Measurements from ENCODE around the gene ZNF232. TPM values are rescaled to one million over a fixed set of nuclear protein-coding genes. Genes with fewer than 3 reads are reported as not detected.

ZNF232 gene
- total and polyA plus RNA-seq, 9 donors, result 7.8 to 15.3 (median 11.1) TPM

- no peaks in the 10 kb centered on the region for H3K4me1 ChIP-seq (ENCODE audit: insufficient read depth)
- TF ChIP-seq POLR2A (IDR thresholded peaks at IDR 0.05) (no peak), EP300 (IDR thresholded peaks at IDR 0.05) (no peak), CTCF (IDR thresholded peaks at IDR 0.05) (no peak)
- no peaks in the 10 kb centered on the region for H3K27me3 ChIP-seq
- H3K27ac ChIP-seq, result no peak overlapping the region
- H3K4me3 ChIP-seq, result no peak overlapping the region
- H3K9me3 ChIP-seq, result no peaks in the 10 kb centered on the region
- DNase-seq, result no peak
- intact Hi-C loops (cut with DNase I), result loop anchor here in 1 of 4 donors (10.0 kb wide), 2 partner anchors 55 to 155 kb away; no protein-coding TSS in a partner anchor
- no peaks in the 10 kb centered on the region for H3K36me3 ChIP-seq
- 78 to 86% (median 85%) methylated on average over 4 of the region's 4 CpGs for WGBS, 3 donors
These were observed 42.0 kb downstream of the ZNF232 start for GRCh38 chr17:5069724-5070123.

- Histone ChIP-seq H3K4me3 (no peak overlapping the region), H3K27me3 (no peaks in the 10 kb centered on the region), H3K4me1 (ENCODE audit: insufficient read depth) (no peaks in the 10 kb centered on the region), H3K9me3 (no peaks in the 10 kb centered on the region), H3K36me3 (no peaks in the 10 kb centered on the region), H3K27ac (no peak overlapping the region)
- no peak for DNase-seq
- no peak for TF ChIP-seq POLR2A (IDR thresholded peaks at IDR 0.05)
- no peak for TF ChIP-seq EP300 (IDR thresholded peaks at IDR 0.05)
- TF ChIP-seq CTCF (IDR thresholded peaks at IDR 0.05), result no peak
- intact Hi-C loops (cut with DNase I), result loop anchor here in 1 of 4 donors (10.0 kb wide), 2 partner anchors 53 to 153 kb away; no protein-coding TSS in a partner anchor
- WGBS, 3 donors, result 86 to 89% (median 87%) methylated on average over 3 of the region's 3 CpGs
These were observed 43.4 kb downstream of the ZNF232 start for GRCh38 chr17:5068236-5068635.

- Histone ChIP-seq H3K4me1 (ENCODE audit: insufficient read depth) (no peaks in the 10 kb centered on the region), H3K36me3 (no peaks in the 10 kb centered on the region), H3K27ac (no peak overlapping the region), H3K9me3 (no peaks in the 10 kb centered on the region), H3K4me3 (no peak overlapping the region), H3K27me3 (no peaks in the 10 kb centered on the region)
- TF ChIP-seq EP300 (IDR thresholded peaks at IDR 0.05) (no peak), POLR2A (IDR thresholded peaks at IDR 0.05) (no peak), CTCF (IDR thresholded peaks at IDR 0.05) (no peak)
- DNase-seq, result no peak
- WGBS, 3 donors, result 32 to 69% (median 43%) methylated on average over 1 of the region's 1 CpG
- intact Hi-C loops (cut with DNase I), result loop anchor here in 1 of 4 donors (10.0 kb wide), 2 partner anchors 50 to 150 kb away; no protein-coding TSS in a partner anchor
These were observed 46.4 kb downstream of the ZNF232 start for GRCh38 chr17:5065227-5065744.

Small RNA genes within 50 kb of the gene (small RNA-seq; reads per million reads assigned to genes)
- not detected for gene AC012146.4

Other genes with a start within 250 kb of the ZNF232 start
- 10 to 100 TPM in 2 of 7 donors, 1 to 10 TPM in 5; 6.0 to 11.8 (median 8.6) TPM for gene C17orf107, start 212.3 kb downstream of the ZNF232 start, total RNA-seq
- gene C17orf107, start 212.3 kb downstream of the ZNF232 start, polyA plus RNA-seq, result 1 to 10 TPM; 1.1 to 4.4 TPM
- 1 to 10 TPM in 4 of 7 donors, under 1 TPM in 3; 0.34 to 1.4 (median 1.0) TPM for gene CHRNE, start 208.8 kb downstream of the ZNF232 start, total RNA-seq
- 1 to 10 TPM in 1 of 2 donors, under 1 TPM in 1; 0.53 to 1.1 TPM for gene CHRNE, start 208.8 kb downstream of the ZNF232 start, polyA plus RNA-seq
- under 1 TPM in 1 of 7 donors, not detected in 6; 0.10 TPM for gene GP1BA, start 179.6 kb downstream of the ZNF232 start, total RNA-seq
- under 1 TPM in 1 of 2 donors, not detected in 1; 0.04 TPM for gene GP1BA, start 179.6 kb downstream of the ZNF232 start, polyA plus RNA-seq
- gene SLC25A11, start 171.8 kb downstream of the ZNF232 start, total RNA-seq, result 10 to 100 TPM; 18.7 to 55.4 (median 42.3) TPM
- gene SLC25A11, start 171.8 kb downstream of the ZNF232 start, polyA plus RNA-seq, result 10 to 100 TPM; 12.7 to 44.1 TPM
- gene RNF167, start 171.6 kb downstream of the ZNF232 start, total RNA-seq, result 10 to 100 TPM; 22.7 to 89.6 (median 78.1) TPM
- gene RNF167, start 171.6 kb downstream of the ZNF232 start, polyA plus RNA-seq, result 100 to 1,000 TPM in 1 of 2 donors, 10 to 100 TPM in 1; 91.8 to 221 TPM
- 100 to 1,000 TPM; 201 to 415 (median 323) TPM for gene PFN1, start 163.3 kb downstream of the ZNF232 start, total RNA-seq
- 100 to 1,000 TPM; 254 to 542 TPM for gene PFN1, start 163.3 kb downstream of the ZNF232 start, polyA plus RNA-seq
- 1 to 10 TPM; 2.5 to 6.1 (median 4.1) TPM for gene ENO3, start 160.8 kb downstream of the ZNF232 start, total RNA-seq
- gene ENO3, start 160.8 kb downstream of the ZNF232 start, polyA plus RNA-seq, result 1 to 10 TPM; 1.8 to 5.0 TPM
- 10 to 100 TPM; 30.4 to 55.2 (median 38.6) TPM for gene SPAG7, start 144.1 kb downstream of the ZNF232 start, total RNA-seq
- 10 to 100 TPM; 31.7 to 60.6 TPM for gene SPAG7, start 144.1 kb downstream of the ZNF232 start, polyA plus RNA-seq
- gene CAMTA2, start 124.2 kb downstream of the ZNF232 start, total RNA-seq, result 10 to 100 TPM; 10.2 to 71.2 (median 35.7) TPM
- 10 to 100 TPM; 21.6 to 33.0 TPM for gene CAMTA2, start 124.2 kb downstream of the ZNF232 start, polyA plus RNA-seq
- gene INCA1, start 114.4 kb downstream of the ZNF232 start, total RNA-seq, result 1 to 10 TPM in 6 of 7 donors, under 1 TPM in 1; 0.95 to 5.0 (median 1.9) TPM
- 1 to 10 TPM; 1.5 to 2.8 TPM for gene INCA1, start 114.4 kb downstream of the ZNF232 start, polyA plus RNA-seq
- 100 to 1,000 TPM in 4 of 7 donors, 10 to 100 TPM in 3; 17.5 to 129 (median 105) TPM for gene KIF1C, start 113.9 kb downstream of the ZNF232 start, total RNA-seq
- gene KIF1C, start 113.9 kb downstream of the ZNF232 start, polyA plus RNA-seq, result 10 to 100 TPM; 31.5 to 60.1 TPM
- 1 to 10 TPM in 1 of 7 donors, under 1 TPM in 3, not detected in 3; 0.08 to 1.0 (median 0.19) TPM for gene SLC52A1, start 76.5 kb downstream of the ZNF232 start, total RNA-seq
- not detected for gene SLC52A1, start 76.5 kb downstream of the ZNF232 start, polyA plus RNA-seq
- gene ZFP3, start 33.4 kb downstream of the ZNF232 start, total RNA-seq, result 1 to 10 TPM; 3.6 to 8.4 (median 7.6) TPM
- gene ZFP3, start 33.4 kb downstream of the ZNF232 start, polyA plus RNA-seq, result 1 to 10 TPM; 3.3 to 6.5 TPM
- gene USP6, start 4.2 kb upstream of the ZNF232 start, total RNA-seq, result 1 to 10 TPM in 3 of 7 donors, under 1 TPM in 4; under 0.01 to 2.0 (median 0.86) TPM
- gene USP6, start 4.2 kb upstream of the ZNF232 start, polyA plus RNA-seq, result under 1 TPM; 0.20 to 0.68 TPM
- gene ZNF594, start 80.0 kb upstream of the ZNF232 start, total RNA-seq, result 10 to 100 TPM; 16.9 to 35.6 (median 21.9) TPM
- gene ZNF594, start 80.0 kb upstream of the ZNF232 start, polyA plus RNA-seq, result 1 to 10 TPM; 6.4 to 7.4 TPM
- gene SCIMP, start 123.0 kb upstream of the ZNF232 start, total RNA-seq, result 1 to 10 TPM in 6 of 7 donors, under 1 TPM in 1; 0.60 to 3.6 (median 1.3) TPM
- 1 to 10 TPM in 1 of 2 donors, under 1 TPM in 1; 0.45 to 8.3 TPM for gene SCIMP, start 123.0 kb upstream of the ZNF232 start, polyA plus RNA-seq
- 10 to 100 TPM; 19.5 to 48.7 (median 40.5) TPM for gene RABEP1, start 170.4 kb upstream of the ZNF232 start, total RNA-seq
- 10 to 100 TPM; 15.1 to 36.6 TPM for gene RABEP1, start 170.4 kb upstream of the ZNF232 start, polyA plus RNA-seq

All from ovary (tissue), 9 donors.